Mesendoderm (in vitro differentiated cells): ENCODE results near the gene PDPN. TPM values are rescaled to one million over a fixed set of nuclear protein-coding genes. Genes with fewer than 3 reads are reported as not detected.

Source experiments
- DNase-seq: peaks from one replicate; pipeline ENCODE4 v3.0.0; 2013
- H2AK5ac ChIP-seq: 2 replicates; pipeline ENCODE4 v1.6.1; 2013; ENCODE audit warnings: low read length, inconsistent platforms
- H2BK120ac ChIP-seq: 2 replicates; pipeline ENCODE4 v1.6.1; 2013; ENCODE audit warnings: low read depth, mild to moderate bottlenecking, low read length, moderate library complexity, mixed read lengths
- H2BK15ac ChIP-seq: replicated peaks from 2 replicates; pipeline ENCODE4 v1.6.1; 2013; ENCODE audit warnings: low read depth, mild to moderate bottlenecking, moderate library complexity
- H2BK5ac ChIP-seq: 2 replicates; pipeline ENCODE4 v1.6.1; 2013; ENCODE audit warnings: low read length, inconsistent platforms
- H3K18ac ChIP-seq: 2 replicates; pipeline ENCODE4 v1.6.1; 2013; ENCODE audit warnings: mild to moderate bottlenecking, low read length, mixed read lengths
- H3K23ac ChIP-seq: one replicate; pipeline ENCODE4 v1.6.1; 2013; ENCODE audit warnings: low read length
- H3K27ac ChIP-seq: 2 replicates; pipeline ENCODE4 v1.5.1; 2013; ENCODE audit warnings: low read depth, mild to moderate bottlenecking, inconsistent platforms, low read length, moderate library complexity
- H3K27me3 ChIP-seq: 2 replicates; pipeline ENCODE4 v1.6.1; 2013; ENCODE audit warnings: low read length, control low read depth, mild to moderate bottlenecking, inconsistent platforms; ENCODE audit not compliant: insufficient read depth, poor library complexity
- H3K36me3 ChIP-seq: 2 replicates; pipeline ENCODE4 v1.6.1; 2013; ENCODE audit warnings: low read length, inconsistent platforms; ENCODE audit not compliant: control insufficient read depth, insufficient read depth
- H3K4ac ChIP-seq: one replicate; pipeline ENCODE4 v1.6.1; 2013; ENCODE audit warnings: low read depth, mild to moderate bottlenecking, low read length, moderate library complexity
- H3K4me1 ChIP-seq: 2 replicates; pipeline ENCODE4 v1.6.1; 2013; ENCODE audit warnings: low read depth, low read length, inconsistent platforms; ENCODE audit not compliant: control insufficient read depth
- H3K4me2 ChIP-seq: 2 replicates; pipeline ENCODE4 v1.6.1; 2013; ENCODE audit warnings: low read length
- H3K4me3 ChIP-seq: 2 replicates; pipeline ENCODE4 v1.5.1; 2013; ENCODE audit warnings: mild to moderate bottlenecking, low read length
- H3K56ac ChIP-seq: one replicate; pipeline ENCODE4 v1.6.1; 2013; ENCODE audit warnings: low read length
- H3K79me1 ChIP-seq: 2 replicates; pipeline ENCODE4 v1.6.1; 2013; ENCODE audit warnings: low read length, inconsistent platforms
- H3K79me2 ChIP-seq: 2 replicates; pipeline ENCODE4 v1.6.1; 2013; ENCODE audit warnings: mild to moderate bottlenecking, low read length; ENCODE audit not compliant: control insufficient read depth, insufficient read depth
- H3K9ac ChIP-seq: 2 replicates; pipeline ENCODE4 v1.6.1; 2013; ENCODE audit warnings: low read length, inconsistent platforms
- H4K5ac ChIP-seq: one replicate; pipeline ENCODE4 v1.6.1; 2013; ENCODE audit warnings: low read length
- H4K8ac ChIP-seq: one replicate; pipeline ENCODE4 v1.6.1; 2013; ENCODE audit warnings: low read depth, mild to moderate bottlenecking, control low read depth, low read length, moderate library complexity
- WGBS: extraction: QIAGEN DNeasy Blood & Tissue Kit; methylation state at CpG from one replicate; pipeline ENCODE4 v1.1.7; 2013; ENCODE audit warnings: low lambda C conversion rate, missing lambda C conversion rate; ENCODE audit not compliant: insufficient coverage; ENCODE audit errors: extremely low coverage; 5-methylcytosine and 5-hydroxymethylcytosine counted together
- polyA plus RNA-seq, 2 experiments: library from polyadenylated mRNA; stranded (reverse); fragments of 200-250 nt; gene quantifications; one replicate each; pipeline ENCODE4 v1.2.3, GENCODE V29; 2013

PDPN gene
- 65.8 TPM for polyA plus RNA-seq (2013, experiment 1 of 2)
- 69.3 TPM for polyA plus RNA-seq (2013, experiment 2 of 2)

- WGBS = no CpG with 5 or more reads among the region's 29 CpGs
- Histone ChIP-seq H2BK120ac (peak within 1 kb of the TSS; percentile 19), H3K79me1 (peaks cover 3% of the 10 kb centered on the region), H2AK5ac (no peak within 1 kb of the TSS), H4K5ac (no peak within 1 kb of the TSS), H3K36me3 (no peaks in the 10 kb centered on the region), H3K18ac (peak within 1 kb of the TSS; percentile 57), H3K4me2 (peak within 1 kb of the TSS; percentile 77), H2BK15ac (no peak within 1 kb of the TSS), H3K56ac (peak within 1 kb of the TSS; percentile 80), H3K4me3 (peak within 1 kb of the TSS; percentile 75), H3K9ac (peak within 1 kb of the TSS; percentile 79), H3K27me3 (no peaks in the 10 kb centered on the region), H3K4me1 (peaks cover 3% of the 10 kb centered on the region), H3K79me2 (peaks cover 12% of the 10 kb centered on the region), H4K8ac (no peak within 1 kb of the TSS), H3K23ac (peak within 1 kb of the TSS; percentile 67), H3K27ac (peak within 1 kb of the TSS; percentile 78), H3K4ac (no peak within 1 kb of the TSS), H2BK5ac (no peak within 1 kb of the TSS)
- DNase-seq = peak; percentile 91
These were observed at the start of gene PDPN for GRCh38 chr1:13583595-13583965. PDPN (plus strand) TSS chr1:13583832; CDS start chr1:13584034, 202 bp downstream.

- WGBS = no CpG with 5 or more reads among the region's 6 CpGs
These were observed 48.4 kb upstream of the PDPN start for GRCh38 chr1:13535227-13535626.

GRCh38 chr1:13536571-13536970 lies 47.1 kb upstream of the PDPN start:
- WGBS = no CpG with 5 or more reads among the region's 4 CpGs
- H3K56ac ChIP-seq = no peak overlapping the region
- no peak overlapping the region for H3K4me2 ChIP-seq
- DNase-seq = no peak
- H2BK5ac ChIP-seq = no peak overlapping the region
- no peak overlapping the region for H3K4ac ChIP-seq
- H3K9ac ChIP-seq = no peak overlapping the region
- no peak overlapping the region for H4K5ac ChIP-seq
- H3K18ac ChIP-seq = no peak overlapping the region
- no peak overlapping the region for H4K8ac ChIP-seq
- no peaks in the 10 kb centered on the region for H3K27me3 ChIP-seq
- no peaks in the 10 kb centered on the region for H3K36me3 ChIP-seq
- H3K79me2 ChIP-seq = no peaks in the 10 kb centered on the region
- H3K4me1 ChIP-seq = no peaks in the 10 kb centered on the region
- H3K79me1 ChIP-seq = no peaks in the 10 kb centered on the region
- H3K23ac ChIP-seq = no peak overlapping the region
- H3K4me3 ChIP-seq = no peak overlapping the region
- no peak overlapping the region for H2AK5ac ChIP-seq
- no peak overlapping the region for H2BK120ac ChIP-seq
- H2BK15ac ChIP-seq = no peak overlapping the region
- no peak overlapping the region for H3K27ac ChIP-seq

More at GRCh38 chr1:13535227-13535626, 48.4 kb upstream of the PDPN start:
- H2BK15ac ChIP-seq = no peak overlapping the region
- H3K4me3 ChIP-seq = no peak overlapping the region
- H2AK5ac ChIP-seq = no peak overlapping the region
- no peak overlapping the region for H2BK5ac ChIP-seq
- DNase-seq = no peak
- H3K18ac ChIP-seq = no peak overlapping the region
- no peaks in the 10 kb centered on the region for H3K4me1 ChIP-seq
- no peaks in the 10 kb centered on the region for H3K79me2 ChIP-seq
- no peaks in the 10 kb centered on the region for H3K27me3 ChIP-seq
- H4K5ac ChIP-seq = no peak overlapping the region
- no peaks in the 10 kb centered on the region for H3K36me3 ChIP-seq
- H3K27ac ChIP-seq = no peak overlapping the region
- no peak overlapping the region for H3K4me2 ChIP-seq
- no peaks in the 10 kb centered on the region for H3K79me1 ChIP-seq
- no peak overlapping the region for H4K8ac ChIP-seq
- no peak overlapping the region for H3K9ac ChIP-seq
- no peak overlapping the region for H3K56ac ChIP-seq
- H3K4ac ChIP-seq = no peak overlapping the region
- no peak overlapping the region for H3K23ac ChIP-seq
- H2BK120ac ChIP-seq = no peak overlapping the region

- Histone ChIP-seq H3K4ac (no peak overlapping the region), H2AK5ac (no peak overlapping the region), H4K8ac (no peak overlapping the region), H3K79me1 (no peaks in the 10 kb centered on the region), H3K36me3 (no peaks in the 10 kb centered on the region), H3K27me3 (no peaks in the 10 kb centered on the region), H3K4me3 (no peak overlapping the region), H3K4me2 (no peak overlapping the region), H3K4me1 (no peaks in the 10 kb centered on the region), H2BK120ac (no peak overlapping the region), H4K5ac (no peak overlapping the region), H3K23ac (no peak overlapping the region), H3K79me2 (no peaks in the 10 kb centered on the region), H3K18ac (no peak overlapping the region), H3K27ac (no peak overlapping the region), H2BK15ac (no peak overlapping the region), H3K56ac (no peak overlapping the region), H2BK5ac (no peak overlapping the region), H3K9ac (no peak overlapping the region)
- WGBS = no CpG with 5 or more reads among the region's 2 CpGs
- no peak for DNase-seq
These were observed 44.8 kb upstream of the PDPN start for GRCh38 chr1:13538832-13539231.

GRCh38 chr1:13539683-13540082 lies 43.9 kb upstream of the PDPN start:
- H3K56ac ChIP-seq = no peak overlapping the region
- H3K27me3 ChIP-seq = no peaks in the 10 kb centered on the region
- no peak overlapping the region for H3K27ac ChIP-seq
- H2AK5ac ChIP-seq = no peak overlapping the region
- H3K79me1 ChIP-seq = no peaks in the 10 kb centered on the region
- H3K4me2 ChIP-seq = no peak overlapping the region
- no peak overlapping the region for H3K4ac ChIP-seq
- H3K4me1 ChIP-seq = no peaks in the 10 kb centered on the region
- H4K8ac ChIP-seq = no peak overlapping the region
- no peaks in the 10 kb centered on the region for H3K36me3 ChIP-seq
- H3K9ac ChIP-seq = no peak overlapping the region
- H3K23ac ChIP-seq = no peak overlapping the region
- no peak overlapping the region for H2BK120ac ChIP-seq
- H4K5ac ChIP-seq = no peak overlapping the region
- no peaks in the 10 kb centered on the region for H3K79me2 ChIP-seq
- H3K18ac ChIP-seq = no peak overlapping the region
- H2BK5ac ChIP-seq = no peak overlapping the region
- DNase-seq = no peak
- no CpG with 5 or more reads among the region's 2 CpGs for WGBS
- no peak overlapping the region for H2BK15ac ChIP-seq
- H3K4me3 ChIP-seq = no peak overlapping the region

GRCh38 chr1:13540866-13541265 lies 42.8 kb upstream of the PDPN start:
- no peaks in the 10 kb centered on the region for H3K4me1 ChIP-seq
- no peak overlapping the region for H4K5ac ChIP-seq
- no peaks in the 10 kb centered on the region for H3K79me1 ChIP-seq
- H3K4ac ChIP-seq = no peak overlapping the region
- H3K18ac ChIP-seq = no peak overlapping the region
- H3K36me3 ChIP-seq = no peaks in the 10 kb centered on the region
- H2BK120ac ChIP-seq = no peak overlapping the region
- H3K4me3 ChIP-seq = no peak overlapping the region
- no peak overlapping the region for H2AK5ac ChIP-seq
- no CpG with 5 or more reads among the region's 8 CpGs for WGBS
- H3K23ac ChIP-seq = no peak overlapping the region
- H3K56ac ChIP-seq = no peak overlapping the region
- H2BK15ac ChIP-seq = no peak overlapping the region
- H3K4me2 ChIP-seq = no peak overlapping the region
- no peak overlapping the region for H2BK5ac ChIP-seq
- no peak for DNase-seq
- H3K27ac ChIP-seq = no peak overlapping the region
- no peak overlapping the region for H4K8ac ChIP-seq
- H3K9ac ChIP-seq = no peak overlapping the region
- no peaks in the 10 kb centered on the region for H3K27me3 ChIP-seq
- no peaks in the 10 kb centered on the region for H3K79me2 ChIP-seq
